ENCODE measurements around the gene OR52D1.

OR52D1 gene

DNA sequence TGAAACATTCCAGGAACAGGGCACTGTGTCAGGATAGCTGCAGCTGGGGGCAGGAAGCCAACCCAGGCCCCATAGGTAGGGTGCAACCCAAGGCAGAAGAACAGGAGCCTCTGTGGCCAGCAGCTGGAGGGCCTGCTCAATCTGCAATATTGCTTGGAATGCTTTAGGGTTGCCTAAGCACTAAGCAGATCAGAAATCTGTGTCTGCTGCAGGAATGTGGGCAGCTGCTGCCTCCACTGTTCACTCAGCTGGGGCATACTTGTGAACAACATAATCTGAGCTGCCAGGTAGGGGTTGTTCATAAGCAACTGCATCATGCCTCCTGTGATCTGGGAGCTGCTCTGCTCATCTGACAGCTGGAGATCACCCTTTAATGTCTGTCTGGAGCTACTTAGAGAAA is 26.4 kb downstream of the OR52D1 start:
- DNase-seq: no peak

GRCh38 chr11:5516599-5516998 is 28.1 kb downstream of the OR52D1 start, which contains the start of gene UBQLNL:
UBQLNL (minus strand) TSS chr11:5516699; CDS start chr11:5516441, 258 bp downstream.
- DNase-seq: no peak

- no peak for DNase-seq
Observed at GRCh38 chr11:5521540-5521939, 33.1 kb downstream of the OR52D1 start.

- DNase-seq: no peak
Observed at GRCh38 chr11:5522308-5522707, 33.8 kb downstream of the OR52D1 start.

GRCh38 chr11:5524756-5525155 is 36.3 kb downstream of the OR52D1 start:
- DNase-seq: no peak

DNA sequence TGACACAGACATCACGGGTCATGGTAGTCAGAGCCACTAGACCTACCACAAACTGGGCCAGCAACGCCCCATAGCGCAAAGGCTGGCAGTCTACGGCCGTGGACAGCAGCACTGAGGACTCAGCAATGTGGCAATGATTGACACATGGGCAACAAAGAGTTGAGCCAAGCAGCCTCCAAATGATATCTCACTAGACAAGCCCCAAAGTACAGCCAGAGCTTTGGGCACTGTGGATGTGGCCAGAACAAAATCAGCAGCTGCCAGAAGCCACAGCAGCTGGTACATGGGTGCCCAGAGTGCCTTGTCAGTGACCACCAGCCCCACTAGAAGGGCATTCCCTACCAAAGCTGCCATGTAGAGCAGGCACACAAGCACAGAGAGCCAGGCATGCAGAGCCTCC is 39.2 kb downstream of the OR52D1 start:
- DNase-seq: no peak

DNA sequence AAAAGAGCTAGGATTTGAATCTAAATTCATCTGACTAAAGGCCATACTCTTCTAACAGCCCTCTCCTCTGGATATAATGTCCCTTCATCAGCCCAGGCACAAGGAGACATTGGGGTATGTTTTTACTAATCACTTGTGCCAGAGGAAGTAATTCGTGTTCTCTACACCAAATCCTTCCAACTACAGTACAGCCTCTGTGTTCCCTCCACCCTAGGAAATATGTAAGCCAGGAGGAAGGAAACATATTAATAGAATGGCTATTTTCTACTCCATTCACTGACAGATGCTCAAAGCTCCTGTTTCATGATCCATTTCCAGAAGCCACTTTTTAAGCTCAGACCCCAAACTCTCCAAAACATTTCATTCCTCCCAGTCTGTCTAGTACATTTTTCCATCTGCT is 40.0 kb downstream of the OR52D1 start:
- DNase-seq: no peak

GRCh38 chr11:5531053-5531831 is 42.8 kb downstream of the OR52D1 start:
- DNase-seq: no peak

DNA sequence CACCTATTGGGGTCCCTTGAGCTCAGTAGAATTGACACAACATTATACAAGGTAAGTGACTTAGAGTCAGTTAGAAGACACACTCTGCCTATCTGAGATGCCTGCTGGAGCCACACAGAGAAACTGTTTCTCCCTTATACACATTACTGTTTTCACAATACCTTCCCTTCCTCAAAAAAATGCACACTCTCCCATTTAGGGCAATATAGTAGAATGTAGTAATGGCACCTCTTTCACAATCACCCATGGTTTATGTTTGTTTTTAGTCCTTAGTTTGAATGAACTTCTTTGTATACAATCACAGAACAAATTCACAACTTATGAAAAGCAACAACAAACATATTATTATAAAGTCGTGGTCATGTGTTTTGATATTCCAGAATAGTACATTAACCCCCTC is 45.6 kb downstream of the OR52D1 start:
- no peak for DNase-seq

DNA sequence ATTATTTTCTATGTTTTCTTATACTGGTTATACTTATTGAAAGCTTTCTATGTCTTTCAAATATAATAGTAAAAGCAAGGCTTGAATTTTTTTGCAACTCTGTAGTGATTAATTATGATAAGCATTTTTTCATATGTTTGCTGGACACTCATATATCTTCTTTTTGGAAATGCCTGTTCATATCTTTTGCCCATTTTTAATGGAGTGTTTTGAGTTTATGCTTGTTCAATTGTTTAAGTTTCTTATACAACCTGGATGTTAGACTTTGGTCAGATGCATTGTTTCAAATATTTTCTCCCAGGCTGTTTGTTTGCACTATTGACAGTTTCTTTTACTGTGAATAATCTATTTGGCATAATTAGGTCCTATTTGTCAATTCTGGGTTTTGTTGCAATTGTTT is 48.0 kb downstream of the OR52D1 start:
- DNase-seq: no peak

All from NCI-H2107 (cell line).